Colonic mucosa (tissue), 4 donors: ENCODE results near the gene RNFT1. TPM values are rescaled to one million over a fixed set of nuclear protein-coding genes. Genes with fewer than 3 reads are reported as not detected.
"Not testable (repeated sequence)": the region's sequence is repeated elsewhere in the genome, so short reads cannot be mapped to it uniquely, and the experiment has no call there.

Experiments used
- DNase-seq: peaks from one replicate; pipeline ENCODE4 v3.0.0-alpha.2; 2020
- H3K27ac ChIP-seq: fragments of 200-600 bp; one replicate; pipeline ENCODE4 v1.8.0; 2021
- H3K27me3 ChIP-seq: fragments of 200-600 bp; one replicate; pipeline ENCODE4 v1.8.0; 2021
- H3K36me3 ChIP-seq: fragments of 200-600 bp; one replicate; pipeline ENCODE4 v1.8.0; 2021
- H3K4me1 ChIP-seq: fragments of 200-600 bp; one replicate; pipeline ENCODE4 v1.8.0; 2021; ENCODE audit warnings: mild to moderate bottlenecking
- H3K4me3 ChIP-seq: fragments of 200-600 bp; one replicate; pipeline ENCODE4 v1.8.0; 2021
- H3K9ac ChIP-seq, 2 donors: one replicate each; pipeline ENCODE4 v1.7.0; 2013; ENCODE audit warnings: control low read depth in 2 of 2, low read depth in 2 of 2, low read length in 2 of 2
- H3K9me3 ChIP-seq: fragments of 200-600 bp; one replicate; pipeline ENCODE4 v1.8.0; 2021
- CTCF ChIP-seq: fragments of 200-600 bp; IDR thresholded peaks from one replicate; pipeline ENCODE4 v1.8.0; 2022; ENCODE audit warnings: antibody characterized with exemption, mild to moderate bottlenecking
- intact Hi-C: fragments of 100-400 bp; cut with DNase I; formaldehyde crosslinking; loops from one replicate; pipeline ENCODE4 v1.14.1; 2022
- total RNA-seq, 2 donors: library from RNA; stranded (reverse); fragmentation: NEBNext Ultra II Directional in 1 of 2; extraction: Animal tissue kit (Norgen Biotek cat#: 25700) in 1 of 2; gene quantifications; one replicate each; pipeline ENCODE4 v1.2.1, GENCODE V29; 2021
- donor health status: healthy.
- donor health status: DM: no; HTN: no; CAD: no.
- donor health status: DM: no; HTN: no; CAD: no.

Gene RNFT1
- total RNA-seq, 2 donors from 2014 or later, result 21.6 to 25.6 TPM

DNA sequence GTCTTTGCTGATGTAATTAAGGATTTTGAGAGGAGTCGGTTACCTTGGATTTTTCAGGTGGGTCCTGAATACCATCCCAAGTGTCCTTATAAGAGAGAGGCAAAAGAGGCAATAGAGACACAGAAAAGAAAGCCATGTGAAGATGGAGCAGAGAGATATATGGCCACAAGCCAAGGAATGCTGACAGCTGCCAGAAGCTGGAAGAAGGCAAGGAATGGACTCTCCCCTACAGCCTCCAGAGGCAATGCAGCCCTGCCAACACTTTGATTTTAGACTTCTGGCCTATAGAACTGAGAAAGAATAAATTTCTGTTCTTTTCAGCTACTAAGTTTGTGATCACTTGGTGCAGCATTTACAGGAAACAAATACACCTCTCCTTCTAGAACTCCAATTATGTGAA is 8.2 kb upstream of the RNFT1 start:
- no peaks in the 10 kb centered on the region for H3K27me3 ChIP-seq
- no peak overlapping the region for H3K27ac ChIP-seq
- DNase-seq, result no peak
- H3K4me1 ChIP-seq, result no peaks in the 10 kb centered on the region
- H3K9ac ChIP-seq, result no peak overlapping the region
- intact Hi-C loops, result no loop called here
- H3K4me3 ChIP-seq, result no peak overlapping the region
- no peak for TF ChIP-seq CTCF
- H3K36me3 ChIP-seq, result no peaks in the 10 kb centered on the region
- no peaks in the 10 kb centered on the region for H3K9me3 ChIP-seq

- intact Hi-C loops, H3K9me3 ChIP-seq, H3K27ac ChIP-seq, DNase-seq, H3K4me1 ChIP-seq, H3K4me3 ChIP-seq, H3K9ac ChIP-seq, H3K27me3 ChIP-seq, H3K36me3 ChIP-seq: not testable (repeated sequence)
Observed at GRCh38 chr17:59971771-59972170, 7.2 kb upstream of the RNFT1 start.

- no peaks in the 10 kb centered on the region for H3K9me3 ChIP-seq
- no peaks in the 10 kb centered on the region for H3K36me3 ChIP-seq
- H3K27me3 ChIP-seq, result no peaks in the 10 kb centered on the region
- peak; percentile 50 for DNase-seq
- peak overlapping the region; percentile 81 for H3K4me3 ChIP-seq
- H3K4me1 ChIP-seq, result no peaks in the 10 kb centered on the region
- peak overlapping the region; percentile 76 to 92 for H3K9ac ChIP-seq
- intact Hi-C loops, result no loop called here
- H3K27ac ChIP-seq, result peak overlapping the region; percentile 95
- TF ChIP-seq CTCF, result no peak
Observed at GRCh38 chr17:59963738-59964481, 630 bp downstream of the RNFT1 start.

- Histone ChIP-seq H3K27me3 (no peaks in the 10 kb centered on the region), H3K27ac (no peak overlapping the region), H3K36me3 (no peaks in the 10 kb centered on the region), H3K9ac (no peak overlapping the region), H3K9me3 (no peaks in the 10 kb centered on the region), H3K4me3 (no peak overlapping the region), H3K4me1 (no peaks in the 10 kb centered on the region)
- DNase-seq, result no peak
- intact Hi-C loops, result no loop called here
- no peak for TF ChIP-seq CTCF
Observed at GRCh38 chr17:59962739-59963318, 1.7 kb downstream of the RNFT1 start.

DNA sequence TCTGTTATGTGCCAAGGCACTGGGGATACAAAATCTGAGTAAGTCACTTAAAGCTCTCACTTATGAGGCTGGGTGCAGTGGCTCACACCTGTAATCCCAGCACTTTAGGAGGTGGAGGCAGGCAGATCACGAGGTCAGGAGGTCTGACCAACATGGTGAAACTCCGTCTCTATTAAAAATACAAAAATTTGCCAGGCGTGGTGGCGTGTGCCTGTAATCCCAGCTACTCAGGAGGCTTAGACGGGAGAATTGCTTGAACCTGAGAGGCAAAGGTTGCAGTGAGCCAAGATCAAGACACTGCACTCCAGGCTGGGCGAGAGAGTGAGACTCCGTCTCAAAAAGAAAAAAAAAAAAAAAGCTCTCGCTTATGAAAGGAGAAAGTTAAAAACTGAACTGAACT is 5.0 kb downstream of the RNFT1 start:
- H3K27ac ChIP-seq, H3K9ac ChIP-seq, H3K4me1 ChIP-seq, DNase-seq, H3K36me3 ChIP-seq, H3K27me3 ChIP-seq, intact Hi-C loops, H3K9me3 ChIP-seq, H3K4me3 ChIP-seq: not testable (repeated sequence)

DNA sequence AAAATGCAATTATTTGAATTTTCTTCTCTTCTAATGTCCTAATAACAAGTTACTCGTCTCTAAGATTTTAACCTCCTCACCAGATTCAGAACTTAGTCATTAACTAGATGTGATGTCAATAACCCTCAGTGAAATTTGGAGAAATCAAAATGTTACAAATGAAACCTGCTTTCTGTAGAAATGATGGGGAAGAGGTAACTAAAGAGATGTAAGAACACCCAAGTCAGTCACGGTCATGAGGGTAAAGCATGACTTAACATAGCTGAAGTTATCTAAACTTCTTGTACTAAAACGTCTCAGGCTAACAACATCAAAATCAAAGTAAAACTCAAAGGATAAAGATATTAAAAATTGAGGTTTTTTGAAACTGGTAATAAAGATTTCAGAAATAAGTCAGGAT is 9.7 kb downstream of the RNFT1 start:
- intact Hi-C loops, result no loop called here
- no peak for DNase-seq
- no peak overlapping the region for H3K27ac ChIP-seq
- no peak overlapping the region for H3K4me3 ChIP-seq
- H3K4me1 ChIP-seq, result no peaks in the 10 kb centered on the region
- H3K9ac ChIP-seq, result no peak overlapping the region
- no peaks in the 10 kb centered on the region for H3K27me3 ChIP-seq
- no peak for TF ChIP-seq CTCF
- H3K9me3 ChIP-seq, result no peaks in the 10 kb centered on the region
- no peaks in the 10 kb centered on the region for H3K36me3 ChIP-seq
